DMS153 (cell line): ENCODE data around the gene CUL1.
A peak's percentile ranks its signal among the peaks of the same experiment; 100 is the strongest.

Experiments used
- DNase-seq: peaks from one replicate; lab custom pipeline; 2025; lab: John Stamatoyannopoulos, UW

Gene CUL1

GRCh38 chr7:148718431-148718830 is 19.7 kb downstream of the CUL1 start:
- no peak for DNase-seq

- no peak for DNase-seq
Observed at GRCh38 chr7:148719753-148720152, 21.1 kb downstream of the CUL1 start.

GRCh38 chr7:148720472-148720871 is 21.8 kb downstream of the CUL1 start:
- no peak for DNase-seq

GRCh38 chr7:148721390-148721789 is 22.7 kb downstream of the CUL1 start:
- DNase-seq: no peak

- DNase-seq: no peak
Observed at GRCh38 chr7:148722340-148723165, 23.9 kb downstream of the CUL1 start.

- no peak for DNase-seq
Observed at GRCh38 chr7:148723166-148723559, 24.5 kb downstream of the CUL1 start.

GRCh38 chr7:148723846-148724245 is 25.1 kb downstream of the CUL1 start:
- no peak for DNase-seq

GRCh38 chr7:148726385-148726784 is 27.7 kb downstream of the CUL1 start:
- no peak for DNase-seq

GRCh38 chr7:148727501-148728278 is 29.0 kb downstream of the CUL1 start:
- DNase-seq: no peak

- DNase-seq: no peak
Observed at GRCh38 chr7:148729984-148730733, 31.5 kb downstream of the CUL1 start.

- DNase-seq: no peak
Observed at GRCh38 chr7:148732862-148733261, 34.2 kb downstream of the CUL1 start.

GRCh38 chr7:148733496-148733895 is 34.8 kb downstream of the CUL1 start:
- no peak for DNase-seq

- no peak for DNase-seq
Observed at GRCh38 chr7:148735141-148735540, 36.4 kb downstream of the CUL1 start.

GRCh38 chr7:148735967-148736366 is 37.3 kb downstream of the CUL1 start:
- no peak for DNase-seq

- no peak for DNase-seq
Observed at GRCh38 chr7:148738737-148739535, 40.2 kb downstream of the CUL1 start.

- no peak for DNase-seq
Observed at GRCh38 chr7:148746135-148746534, 47.4 kb downstream of the CUL1 start.

- peak; percentile 1 for DNase-seq
Observed at GRCh38 chr7:148747274-148747673, 48.6 kb downstream of the CUL1 start.

GRCh38 chr7:148750442-148751355 is 52.0 kb downstream of the CUL1 start:
- no peak for DNase-seq

GRCh38 chr7:148753224-148753623 is 54.5 kb downstream of the CUL1 start:
- no peak for DNase-seq

- DNase-seq: no peak
Observed at GRCh38 chr7:148754912-148755311, 56.2 kb downstream of the CUL1 start.
